H1 (cell line): Measurements from ENCODE around the gene LRRC3C. TPM values are rescaled to one million over a fixed set of nuclear protein-coding genes. Genes with fewer than 3 reads are reported as not detected.

Experiments used
- CTBP2 ChIP-seq: IDR thresholded peaks from 2 replicates; pipeline ENCODE4 v1.7.0; 2011; ENCODE audit warnings: borderline replicate concordance, mild to moderate bottlenecking, moderate library complexity, mixed read lengths, low read length; ENCODE audit not compliant: insufficient read depth, insufficient read length
- KDM1A ChIP-seq: fragments of 200-600, 300-600 bp; sonication (generic); IDR thresholded peaks from 2 replicates; pipeline ENCODE4 v1.7.1; 2016; ENCODE audit warnings: mild to moderate bottlenecking, low read length, borderline replicate concordance
- SP4 ChIP-seq: IDR thresholded peaks from 2 replicates; pipeline ENCODE4 v1.6.1; 2012; ENCODE audit warnings: low read length, inconsistent platforms
- ZNF274 ChIP-seq: IDR thresholded peaks from 2 replicates; pipeline ENCODE4 v1.7.0; 2012; ENCODE audit warnings: low read length, borderline replicate concordance; ENCODE audit errors: extremely low read depth
- polyA plus RNA-seq, 7 experiments: library from polyadenylated mRNA; depleted of rRNA in 3 of 7; stranded (reverse) in 5 of 7; unstranded in 2 of 7; fragments of >200 nt in 5 of 7; fragments of 200-250 nt in 2 of 7; gene quantifications; 1 replicate in 5 of 7; 2 replicates in 1 of 7; 4 replicates in 1 of 7; pipeline versions ENCODE4 v1.2.1 to v1.2.3, GENCODE V29; 2011 to 2013; ENCODE audit warnings: missing spikeins in 2 of 7, mixed read lengths in 2 of 7
- total RNA-seq: library from RNA; stranded (reverse); fragmentation: NEBNext Ultra II Directional; extraction: Animal tissue kit (Norgen Biotek cat#: 25700); gene quantifications from 2 replicates; pipeline ENCODE4 v1.2.1, GENCODE V29; 2021

LRRC3C gene
- total and polyA plus RNA-seq, 2 of the 8 experiments (the other 6 are each of a cell fraction or from before 2014, with no cell fraction given), result not detected

- TF ChIP-seq KDM1A (no peak), ZNF274 (no peak), SP4 (no peak), CTBP2 (no peak)
These were observed 888 bp upstream of the LRRC3C start (continued) for GRCh38 chr17:39926588-39927100.
